Upper lobe of right lung (tissue), 1 donor: ENCODE data around the gene SPATS2. TPM values are rescaled to one million over a fixed set of nuclear protein-coding genes. Genes with fewer than 3 reads are reported as not detected.

ENCODE experiments used
- ATAC-seq: fragments of 200-7000 bp; cut with Tn5 transposase; one replicate; pipeline ENCODE4 v1.9.1; 2020; ENCODE audit warnings: mild to moderate bottlenecking, moderate library complexity
- DNase-seq: peaks from one replicate; pipeline ENCODE4 v3.0.0-alpha.2; 2020
- H3K27ac ChIP-seq: fragments of 200-600 bp; one replicate; pipeline ENCODE4 v1.8.0; 2022
- H3K27me3 ChIP-seq: fragments of 200-600 bp; one replicate; pipeline ENCODE4 v1.8.0; 2022; ENCODE audit warnings: mild to moderate bottlenecking
- H3K36me3 ChIP-seq: fragments of 200-600 bp; one replicate; pipeline ENCODE4 v1.8.0; 2022
- H3K4me1 ChIP-seq: fragments of 200-600 bp; one replicate; pipeline ENCODE4 v1.8.0; 2022
- H3K4me3 ChIP-seq: fragments of 200-600 bp; one replicate; pipeline ENCODE4 v1.8.0; 2022; ENCODE audit warnings: mild to moderate bottlenecking
- H3K9me3 ChIP-seq: fragments of 200-600 bp; one replicate; pipeline ENCODE4 v1.8.0; 2022
- intact Hi-C: fragments of 100-400 bp; cut with DNase I; formaldehyde crosslinking; loops from one replicate; pipeline ENCODE4 v1.11.0; 2022
- total RNA-seq: library from RNA; stranded (reverse); fragmentation: NEBNext Ultra II Directional; extraction: Animal tissue kit (Norgen Biotek cat#: 25700); gene quantifications from one replicate; pipeline ENCODE4 v1.2.1, GENCODE V29; 2021
- TF ChIP-seq, protein P1 (sequence below): fragments of 200-600 bp; IDR thresholded peaks from one replicate; pipeline ENCODE4 v1.8.0; 2022; ENCODE audit warnings: antibody characterized with exemption
- donor health status: DM: no; HTN: yes; CAD: no; lungs with severe emphysema.

The SPATS2 gene
- total RNA-seq, 1 donor from 2014 or later: 12.6 TPM

DNA sequence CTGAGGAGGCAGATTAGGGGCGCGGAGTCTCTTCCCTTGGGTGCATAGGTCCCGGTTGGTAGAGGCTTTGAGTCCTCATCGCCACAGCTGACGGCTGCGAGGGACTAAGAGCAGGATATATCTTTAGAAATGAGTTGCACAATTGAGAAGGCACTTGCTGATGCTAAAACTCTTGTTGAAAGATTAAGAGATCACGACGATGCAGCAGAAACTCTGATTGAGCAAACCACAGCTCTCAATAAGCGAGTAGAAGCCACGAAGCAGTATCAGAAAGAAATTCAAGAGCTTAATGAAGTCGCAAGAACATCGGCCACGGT is 22.1 kb downstream of the SPATS2 start:
- intact Hi-C loops: no loop called here
- Histone ChIP-seq H3K4me3 (no peak overlapping the region), H3K27ac (no peak overlapping the region), H3K36me3 (no peaks in the 10 kb centered on the region), H3K9me3 (no peaks in the 10 kb centered on the region), H3K4me1 (no peaks in the 10 kb centered on the region), H3K27me3 (no peaks in the 10 kb centered on the region)
- TF ChIP-seq, protein P1, sequence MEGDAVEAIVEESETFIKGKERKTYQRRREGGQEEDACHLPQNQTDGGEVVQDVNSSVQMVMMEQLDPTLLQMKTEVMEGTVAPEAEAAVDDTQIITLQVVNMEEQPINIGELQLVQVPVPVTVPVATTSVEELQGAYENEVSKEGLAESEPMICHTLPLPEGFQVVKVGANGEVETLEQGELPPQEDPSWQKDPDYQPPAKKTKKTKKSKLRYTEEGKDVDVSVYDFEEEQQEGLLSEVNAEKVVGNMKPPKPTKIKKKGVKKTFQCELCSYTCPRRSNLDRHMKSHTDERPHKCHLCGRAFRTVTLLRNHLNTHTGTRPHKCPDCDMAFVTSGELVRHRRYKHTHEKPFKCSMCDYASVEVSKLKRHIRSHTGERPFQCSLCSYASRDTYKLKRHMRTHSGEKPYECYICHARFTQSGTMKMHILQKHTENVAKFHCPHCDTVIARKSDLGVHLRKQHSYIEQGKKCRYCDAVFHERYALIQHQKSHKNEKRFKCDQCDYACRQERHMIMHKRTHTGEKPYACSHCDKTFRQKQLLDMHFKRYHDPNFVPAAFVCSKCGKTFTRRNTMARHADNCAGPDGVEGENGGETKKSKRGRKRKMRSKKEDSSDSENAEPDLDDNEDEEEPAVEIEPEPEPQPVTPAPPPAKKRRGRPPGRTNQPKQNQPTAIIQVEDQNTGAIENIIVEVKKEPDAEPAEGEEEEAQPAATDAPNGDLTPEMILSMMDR: no peak
- ATAC-seq (no peak), DNase-seq (no peak)

DNA sequence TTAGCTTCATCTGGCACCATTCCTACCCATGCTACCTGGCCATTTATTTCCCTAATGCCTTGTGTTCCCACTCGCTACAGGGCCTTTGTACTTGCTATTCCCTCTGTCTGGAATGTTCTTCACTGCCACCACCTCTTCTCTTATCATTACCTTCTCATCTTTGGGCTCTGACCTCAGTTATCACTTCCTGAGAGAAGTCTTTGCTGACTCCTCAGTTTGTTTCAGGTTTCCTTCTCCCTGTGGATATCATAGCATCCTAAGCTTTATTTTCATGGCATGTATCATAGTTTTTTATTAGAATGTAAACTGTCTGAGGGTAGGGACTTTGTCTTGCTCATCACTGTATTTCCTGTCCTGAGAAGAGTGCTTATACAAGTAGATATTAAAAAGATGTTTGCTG is 29.7 kb downstream of the SPATS2 start:
- H3K4me1 ChIP-seq: no peaks in the 10 kb centered on the region
- intact Hi-C loops: no loop called here

DNA sequence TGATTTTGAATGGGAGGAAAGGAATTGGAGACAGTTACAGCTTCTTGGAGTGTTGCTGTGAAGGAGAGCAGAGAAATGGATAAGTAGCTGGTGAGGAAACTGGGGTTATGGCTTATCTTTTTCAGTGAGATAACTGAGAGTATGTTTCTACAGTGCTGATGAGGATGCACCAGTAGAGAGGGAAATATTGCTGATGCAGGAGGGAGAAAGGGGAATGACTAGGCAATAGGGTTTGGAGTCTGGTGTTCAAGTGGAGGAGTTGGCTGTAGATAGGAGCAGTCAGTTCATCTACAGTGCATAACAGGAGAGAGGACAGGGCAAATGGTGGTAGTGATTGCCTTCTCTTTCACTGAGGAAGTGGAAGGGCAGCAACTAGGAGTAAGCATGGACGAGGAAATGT is 33.0 kb downstream of the SPATS2 start:
- DNase-seq (no peak), ATAC-seq (no peak)
- intact Hi-C loops: no loop called here
- Histone ChIP-seq H3K36me3 (no peaks in the 10 kb centered on the region), H3K27ac (no peak overlapping the region), H3K9me3 (no peaks in the 10 kb centered on the region), H3K4me1 (no peaks in the 10 kb centered on the region), H3K4me3 (no peak overlapping the region), H3K27me3 (no peaks in the 10 kb centered on the region)
- TF ChIP-seq, protein P1: no peak

More for the DNA sequence above, 29.7 kb downstream of the SPATS2 start:
- Histone ChIP-seq H3K4me3 (no peak overlapping the region), H3K36me3 (no peaks in the 10 kb centered on the region), H3K27ac (no peak overlapping the region), H3K9me3 (no peaks in the 10 kb centered on the region), H3K27me3 (no peaks in the 10 kb centered on the region)
- TF ChIP-seq, protein P1: no peak
- DNase-seq: no peak
- ATAC-seq: no peak

DNA sequence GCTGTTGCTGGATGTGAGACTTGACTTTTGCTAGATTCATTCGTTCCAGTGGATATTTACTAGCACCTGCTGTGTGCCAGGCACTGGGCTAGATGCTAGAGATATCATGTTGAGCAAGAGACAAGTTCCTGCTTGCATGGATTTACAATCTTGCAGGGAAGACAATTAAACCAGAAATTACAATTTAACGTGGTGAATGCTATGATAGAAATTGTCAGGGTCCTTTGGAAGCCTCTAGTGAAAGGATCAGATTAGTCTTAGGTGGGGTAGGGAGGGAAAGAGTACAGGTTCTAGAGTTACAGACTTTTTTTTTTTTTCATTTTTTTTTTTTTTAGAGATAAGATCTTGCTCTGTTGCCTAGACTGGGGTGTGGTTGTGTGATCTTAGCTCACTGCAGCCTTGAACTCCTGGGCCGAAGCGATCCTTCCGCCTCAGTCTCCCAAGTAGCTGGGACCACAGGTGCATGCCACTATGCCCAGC is 36.7 kb downstream of the SPATS2 start:
- no peaks in the 10 kb centered on the region for H3K4me1 ChIP-seq
- intact Hi-C loops: no loop called here
- DNase-seq: no peak
- ATAC-seq: no peak
- TF ChIP-seq, protein P1: no peak
- no peaks in the 10 kb centered on the region for H3K9me3 ChIP-seq
- H3K36me3 ChIP-seq: no peaks in the 10 kb centered on the region
- no peak overlapping the region for H3K4me3 ChIP-seq
- no peak overlapping the region for H3K27ac ChIP-seq
- H3K27me3 ChIP-seq: no peaks in the 10 kb centered on the region

DNA sequence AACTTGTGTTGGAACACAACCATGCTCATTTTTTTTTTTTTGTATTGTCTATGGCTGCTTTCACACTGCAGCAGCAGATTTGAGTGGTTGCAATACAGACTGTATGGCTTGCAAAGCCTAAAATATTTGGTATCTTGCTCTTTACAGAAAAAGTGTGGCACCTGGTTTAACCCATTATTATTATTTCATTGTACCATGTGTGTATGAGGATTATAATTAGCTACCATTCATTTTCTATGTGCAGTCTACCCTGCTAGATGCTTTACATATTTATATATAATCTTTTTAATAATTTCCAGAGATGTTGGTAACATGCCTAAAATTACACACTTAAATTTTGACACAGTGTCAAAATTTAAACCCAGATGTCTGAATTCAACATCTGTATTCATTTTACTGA is 37.7 kb downstream of the SPATS2 start:
- intact Hi-C loops: no loop called here
- Histone ChIP-seq H3K4me3 (no peak overlapping the region), H3K9me3 (no peaks in the 10 kb centered on the region), H3K27ac (no peak overlapping the region), H3K27me3 (no peaks in the 10 kb centered on the region), H3K36me3 (no peaks in the 10 kb centered on the region), H3K4me1 (no peaks in the 10 kb centered on the region)
- DNase-seq: no peak
- ATAC-seq: no peak
- TF ChIP-seq, protein P1: no peak

DNA sequence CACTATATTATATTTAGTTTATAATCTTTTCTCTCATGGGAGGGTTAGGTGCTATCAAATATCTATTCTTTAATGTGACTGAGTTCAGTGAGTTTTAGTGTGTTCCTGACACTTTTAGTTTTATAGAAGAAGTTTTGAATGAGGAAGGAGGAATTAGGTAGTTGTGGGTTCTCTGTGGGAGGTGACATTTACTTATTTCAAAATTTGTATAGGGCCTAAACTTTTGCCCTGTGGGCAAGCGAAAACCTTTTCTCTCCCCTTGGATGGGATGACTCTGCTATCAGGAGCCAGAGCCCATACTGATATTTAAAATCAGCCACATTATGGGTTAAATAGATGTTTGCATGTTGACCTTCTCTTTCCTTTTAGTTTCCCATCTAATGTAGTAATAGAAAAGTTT is 43.6 kb downstream of the SPATS2 start:
- TF ChIP-seq, protein P1: no peak
- Histone ChIP-seq H3K27me3 (no peaks in the 10 kb centered on the region), H3K4me1 (no peaks in the 10 kb centered on the region), H3K36me3 (no peaks in the 10 kb centered on the region), H3K9me3 (no peaks in the 10 kb centered on the region), H3K27ac (no peak overlapping the region), H3K4me3 (no peak overlapping the region)
- intact Hi-C loops: no loop called here
- DNase-seq (no peak), ATAC-seq (peak; percentile 19)
